ENCODE results near the gene ADAMTS18.

ADAMTS18 gene

DNA sequence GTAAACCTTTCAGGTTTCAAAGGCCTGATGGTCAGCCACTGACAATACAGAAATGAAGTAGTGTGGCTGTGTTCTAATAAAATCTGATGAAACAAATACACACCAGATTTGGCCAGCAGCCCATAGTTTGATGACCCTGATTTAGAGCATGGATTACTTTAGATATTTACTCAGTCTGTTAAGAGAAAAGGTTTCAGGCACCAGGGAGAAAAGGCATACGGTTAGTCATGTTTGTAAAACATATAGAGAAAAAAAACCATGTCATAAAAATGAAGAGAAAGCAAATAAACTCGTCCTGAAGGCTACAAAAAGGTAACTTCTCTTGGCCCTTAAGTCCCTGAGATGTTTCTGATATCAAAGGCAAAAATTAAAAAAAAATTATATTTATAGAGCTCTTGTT, 112.1 kb downstream of the ADAMTS18 start:
- H3F3A ChIP-seq (ENCODE audit: low read depth) = no peaks in the 10 kb centered on the region
- H2AFZ ChIP-seq (ENCODE audit: low read length) = no peak overlapping the region
- H4K20me1 ChIP-seq (ENCODE audit: insufficient read depth, low read length, poor library complexity, severe bottlenecking) = no peaks in the 10 kb centered on the region
- TF ChIP-seq CTCF (conservative IDR thresholded peaks at IDR 0.05; ENCODE audit: low read length) (no peak), EZH2phosphoT487 (IDR thresholded peaks at IDR 0.05; ENCODE audit: borderline replicate concordance) (no peak)
- H3K4me3 ChIP-seq (ENCODE audit: low read length, poor library complexity, severe bottlenecking) = no peak overlapping the region
- no peaks in the 10 kb centered on the region for H3K27me3 ChIP-seq (ENCODE audit: insufficient read depth, low read length, poor library complexity, severe bottlenecking)
- H3K9ac ChIP-seq (ENCODE audit: low read depth, low read length, poor library complexity, severe bottlenecking) = no peak overlapping the region
- no peaks in the 10 kb centered on the region for H3K36me3 ChIP-seq (ENCODE audit: insufficient read depth, low read length)
- H3K4me2 ChIP-seq (ENCODE audit: low read depth, low read length, poor library complexity, severe bottlenecking) = no peak overlapping the region
- peaks cover 14% of the 10 kb centered on the region for H3K4me1 ChIP-seq (ENCODE audit: insufficient read depth, low read length, poor library complexity, severe bottlenecking)
- no peaks in the 10 kb centered on the region for H3K79me2 ChIP-seq (ENCODE audit: insufficient read depth, low read length)
- H3K9me3 ChIP-seq (ENCODE audit: insufficient read depth, low read depth, low read length) = no peaks in the 10 kb centered on the region
- no peaks in the 10 kb centered on the region for H3K9me2 ChIP-seq (replicated peaks; ENCODE audit: low read depth, low read length)

GRCh38 chr16:77317059-77317458, 117.8 kb downstream of the ADAMTS18 start:
- Histone ChIP-seq H3K79me2 (ENCODE audit: insufficient read depth, low read length) (no peaks in the 10 kb centered on the region), H3K36me3 (ENCODE audit: insufficient read depth, low read length) (no peaks in the 10 kb centered on the region), H3K4me1 (ENCODE audit: insufficient read depth, low read length, poor library complexity, severe bottlenecking) (no peaks in the 10 kb centered on the region), H3K27me3 (ENCODE audit: insufficient read depth, low read length, poor library complexity, severe bottlenecking) (no peaks in the 10 kb centered on the region), H3K9me2 (replicated peaks; ENCODE audit: low read depth, low read length) (no peaks in the 10 kb centered on the region), H3K4me3 (ENCODE audit: low read length, poor library complexity, severe bottlenecking) (no peak overlapping the region), H3K9ac (ENCODE audit: low read depth, low read length, poor library complexity, severe bottlenecking) (no peak overlapping the region), H3F3A (ENCODE audit: low read depth) (no peaks in the 10 kb centered on the region), H2AFZ (ENCODE audit: low read length) (no peak overlapping the region), H3K4me2 (ENCODE audit: low read depth, low read length, poor library complexity, severe bottlenecking) (no peak overlapping the region), H3K9me3 (ENCODE audit: insufficient read depth, low read depth, low read length) (no peaks in the 10 kb centered on the region), H4K20me1 (ENCODE audit: insufficient read depth, low read length, poor library complexity, severe bottlenecking) (no peaks in the 10 kb centered on the region)
- TF ChIP-seq EZH2phosphoT487 (IDR thresholded peaks at IDR 0.05; ENCODE audit: borderline replicate concordance) (no peak), CTCF (conservative IDR thresholded peaks at IDR 0.05; ENCODE audit: low read length) (no peak)

DNA sequence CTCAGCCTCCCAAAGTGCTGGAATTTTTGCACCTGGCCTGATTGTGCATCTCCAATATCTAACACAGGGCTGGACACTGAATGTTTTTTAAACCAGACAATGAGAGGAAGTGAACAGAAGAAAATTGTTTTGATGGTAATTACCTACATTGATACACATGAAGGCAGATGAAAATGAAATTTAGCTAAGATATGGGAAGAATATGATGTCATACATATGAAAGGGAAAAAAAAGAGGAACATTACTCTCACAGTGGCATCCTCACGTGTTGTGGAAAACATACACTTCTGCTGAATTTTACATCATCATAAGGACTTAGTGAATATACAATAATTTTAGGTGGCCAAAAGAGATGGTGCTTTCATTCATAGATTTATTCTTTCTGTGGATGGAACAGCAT, 124.0 kb downstream of the ADAMTS18 start:
- peaks cover 46% of the 10 kb centered on the region for H3K4me1 ChIP-seq (ENCODE audit: insufficient read depth, low read length, poor library complexity, severe bottlenecking)
- H3K4me3 ChIP-seq (ENCODE audit: low read length, poor library complexity, severe bottlenecking) = no peak overlapping the region
- H2AFZ ChIP-seq (ENCODE audit: low read length) = no peak overlapping the region
- no peak overlapping the region for H3K4me2 ChIP-seq (ENCODE audit: low read depth, low read length, poor library complexity, severe bottlenecking)
- no peak overlapping the region for H3K9ac ChIP-seq (ENCODE audit: low read depth, low read length, poor library complexity, severe bottlenecking)
- TF ChIP-seq CTCF (conservative IDR thresholded peaks at IDR 0.05; ENCODE audit: low read length) = no peak
- no peak for TF ChIP-seq EZH2phosphoT487 (IDR thresholded peaks at IDR 0.05; ENCODE audit: borderline replicate concordance)
- H3K9me3 ChIP-seq (ENCODE audit: insufficient read depth, low read depth, low read length) = no peaks in the 10 kb centered on the region
- no peaks in the 10 kb centered on the region for H3K27me3 ChIP-seq (ENCODE audit: insufficient read depth, low read length, poor library complexity, severe bottlenecking)
- H4K20me1 ChIP-seq (ENCODE audit: insufficient read depth, low read length, poor library complexity, severe bottlenecking) = no peaks in the 10 kb centered on the region
- H3K9me2 ChIP-seq (replicated peaks; ENCODE audit: low read depth, low read length) = no peaks in the 10 kb centered on the region
- H3K36me3 ChIP-seq (ENCODE audit: insufficient read depth, low read length) = no peaks in the 10 kb centered on the region
- H3F3A ChIP-seq (ENCODE audit: low read depth) = no peaks in the 10 kb centered on the region
- no peaks in the 10 kb centered on the region for H3K79me2 ChIP-seq (ENCODE audit: insufficient read depth, low read length)
